Loucy (cell line): Measurements from ENCODE around the gene ZNF385B.

ENCODE experiments used
- EZH2phosphoT487 ChIP-seq: fragments of 200-600 bp; IDR thresholded peaks from 2 replicates; pipeline ENCODE4 v1.6.1; 2018; ENCODE audit warnings: antibody characterized with exemption, mild to moderate bottlenecking, moderate library complexity, borderline replicate concordance
- TF ChIP-seq, protein P1 (sequence below): fragments of 200-600 bp; sonication (generic); conservative IDR thresholded peaks from 2 replicates; pipeline ENCODE4 v1.5.1; 2014; ENCODE audit warnings: mild to moderate bottlenecking, antibody characterized with exemption, low read length

DNA sequence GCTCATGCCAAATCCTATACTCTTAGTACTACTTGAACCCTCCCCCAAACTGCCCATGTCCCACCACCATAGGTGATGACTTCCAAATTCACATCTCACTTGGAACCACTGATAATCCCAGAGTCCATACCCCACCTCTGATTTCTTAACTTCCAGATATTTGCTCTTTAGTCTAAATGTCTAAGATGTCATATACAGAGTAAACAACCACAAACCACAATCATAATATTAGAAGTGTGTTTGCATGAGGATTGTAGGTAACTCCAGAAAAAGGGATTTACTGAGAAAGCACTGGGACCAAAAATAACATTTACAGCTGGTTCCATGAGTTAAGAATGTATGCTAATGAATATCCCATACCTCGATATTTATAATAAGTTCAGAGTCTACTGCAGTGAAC is 146.2 kb downstream of the ZNF385B start:
- TF ChIP-seq, protein P1, sequence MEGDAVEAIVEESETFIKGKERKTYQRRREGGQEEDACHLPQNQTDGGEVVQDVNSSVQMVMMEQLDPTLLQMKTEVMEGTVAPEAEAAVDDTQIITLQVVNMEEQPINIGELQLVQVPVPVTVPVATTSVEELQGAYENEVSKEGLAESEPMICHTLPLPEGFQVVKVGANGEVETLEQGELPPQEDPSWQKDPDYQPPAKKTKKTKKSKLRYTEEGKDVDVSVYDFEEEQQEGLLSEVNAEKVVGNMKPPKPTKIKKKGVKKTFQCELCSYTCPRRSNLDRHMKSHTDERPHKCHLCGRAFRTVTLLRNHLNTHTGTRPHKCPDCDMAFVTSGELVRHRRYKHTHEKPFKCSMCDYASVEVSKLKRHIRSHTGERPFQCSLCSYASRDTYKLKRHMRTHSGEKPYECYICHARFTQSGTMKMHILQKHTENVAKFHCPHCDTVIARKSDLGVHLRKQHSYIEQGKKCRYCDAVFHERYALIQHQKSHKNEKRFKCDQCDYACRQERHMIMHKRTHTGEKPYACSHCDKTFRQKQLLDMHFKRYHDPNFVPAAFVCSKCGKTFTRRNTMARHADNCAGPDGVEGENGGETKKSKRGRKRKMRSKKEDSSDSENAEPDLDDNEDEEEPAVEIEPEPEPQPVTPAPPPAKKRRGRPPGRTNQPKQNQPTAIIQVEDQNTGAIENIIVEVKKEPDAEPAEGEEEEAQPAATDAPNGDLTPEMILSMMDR: no peak
- TF ChIP-seq EZH2phosphoT487: no peak
